Measurements from ENCODE around the gene YPEL1. TPM values are rescaled to one million over a fixed set of nuclear protein-coding genes. Genes with fewer than 3 reads are reported as not detected.

Gene YPEL1
- total and polyA plus RNA-seq, 2 of the 8 experiments (the other 6 are each of a cell fraction or from before 2014, with no cell fraction given), result 6.0 to 6.7 TPM

- Histone ChIP-seq H3K79me1 (ENCODE audit: low read depth, low read length) (no peaks in the 10 kb centered on the region), H2BK12ac (ENCODE audit: low read depth, low read length) (no peak overlapping the region), H3K4me2 (ENCODE audit: insufficient read depth in 1 of 2, low read depth in 2 of 2, low read length in 2 of 2) (no peak overlapping the region), H3K56ac (replicated peaks; ENCODE audit: insufficient read length, low read depth, low read length) (no peak overlapping the region), H3K9ac (replicated peaks in 1 of 4; ENCODE audit: extremely low read depth in 1 of 4, low read depth in 3 of 4, low read length in 3 of 4) (no peak overlapping the region), H4K20me1 (replicated peaks in 1 of 2; ENCODE audit: control insufficient read depth in 1 of 2, insufficient read depth in 2 of 2, low read length in 2 of 2) (no peaks in the 10 kb centered on the region), H2BK20ac (ENCODE audit: low read length) (no peak overlapping the region), H3K23ac (ENCODE audit: insufficient read length) (no peak overlapping the region), H3K4me1 (replicated peaks in 1 of 4; ENCODE audit: control insufficient read depth in 3 of 4, insufficient read depth in 4 of 4, low read length in 3 of 4) (no peaks in the 10 kb centered on the region), H3K27me3 (replicated peaks in 1 of 4; ENCODE audit: control insufficient read depth in 3 of 4, extremely low read depth in 1 of 4, insufficient read depth in 3 of 4, low read length in 3 of 4) (no peaks in the 10 kb centered on the region), H3K4ac (replicated peaks; ENCODE audit: insufficient read length, low read depth, low read length) (no peak overlapping the region), H4K8ac (ENCODE audit: extremely low read depth, insufficient read depth, low read length) (no peak overlapping the region), H3K79me2 (ENCODE audit: control insufficient read depth in 1 of 2, insufficient read depth in 2 of 2, low read length in 2 of 2) (no peaks in the 10 kb centered on the region), H3K4me3 (ENCODE audit: extremely low read depth in 1 of 4, insufficient read depth in 2 of 4, low read depth in 3 of 4, low read length in 4 of 4) (no peak overlapping the region), H2BK15ac (ENCODE audit: low read length) (no peak overlapping the region), H2AFZ (ENCODE audit: low read length) (no peak overlapping the region), H3K27ac (ENCODE audit: low read depth, low read length) (no peak overlapping the region), H3K14ac (ENCODE audit: insufficient read length) (no peak overlapping the region), H2BK5ac (ENCODE audit: low read depth, low read length) (no peak overlapping the region), H2AK5ac (ENCODE audit: low read depth, low read length) (no peak overlapping the region), H3K9me3 (ENCODE audit: insufficient read depth in 2 of 2, low read depth in 1 of 2, low read length in 1 of 2) (peaks cover 0 to 12% of the 10 kb centered on the region in 2 experiments; a peak in 1 of 4 replicates), H3K18ac (ENCODE audit: extremely low read depth, low read length) (no peak overlapping the region), H3K23me2 (ENCODE audit: low read depth, low read length) (no peaks in the 10 kb centered on the region), H4K5ac (ENCODE audit: insufficient read length, low read depth, low read length) (no peak overlapping the region), H2BK120ac (replicated peaks; ENCODE audit: low read depth, low read length) (no peak overlapping the region), H3K36me3 (ENCODE audit: control insufficient read depth in 2 of 4, insufficient read depth in 4 of 4, low read length in 3 of 4) (peaks cover 11 to 21% (median 17%) of the 10 kb centered on the region in 4 experiments; a peak in 6 of 8 replicates), H4K91ac (replicated peaks; ENCODE audit: insufficient read length, low read length) (no peak overlapping the region)
- FAIRE-seq (no peak), DNase-seq (ENCODE audit: low read depth in 1 of 2, low spot score in 2 of 2) (no peak)
- POLR2A ChIA-PET (ENCODE audit: partially characterized antibody), result interaction anchor here (1.1 to 1.6 kb wide), 2 partner anchors 13 to 45 kb away, joined by 3 to 4 read pairs; no protein-coding TSS in a partner anchor
- 92% methylated on average over 12 of the region's 12 CpGs; no CpG with 5 or more reads in 1 of the 2 experiments for WGBS, 2 experiments (ENCODE audit: extremely low coverage in 1 of 2, insufficient coverage in 1 of 2, insufficient read length in 1 of 2, insufficient replicate concordance in 2 of 2, low coverage in 1 of 2, low lambda C conversion rate in 2 of 2, missing lambda C conversion rate in 1 of 2)
- TF ChIP-seq POLR2AphosphoS5 (IDR thresholded peaks at IDR 0.05; ENCODE audit: low read depth, low read length) (peak; percentile 30; the same call in 1 of the 2 replicates), GTF2F1 (IDR thresholded peaks at IDR 0.05; ENCODE audit: borderline replicate concordance, low read depth, low read length) (no peak), RAD21 (IDR thresholded peaks at IDR 0.05 in 1 of 2, conservative IDR thresholded peaks at IDR 0.05 in 1 of 2; ENCODE audit: low read depth in 2 of 2, low read length in 2 of 2) (peak in 1 of 2 experiments; percentile 32; a peak in 2 of 4 replicates)
- TF ChIP-seq, protein P1, sequence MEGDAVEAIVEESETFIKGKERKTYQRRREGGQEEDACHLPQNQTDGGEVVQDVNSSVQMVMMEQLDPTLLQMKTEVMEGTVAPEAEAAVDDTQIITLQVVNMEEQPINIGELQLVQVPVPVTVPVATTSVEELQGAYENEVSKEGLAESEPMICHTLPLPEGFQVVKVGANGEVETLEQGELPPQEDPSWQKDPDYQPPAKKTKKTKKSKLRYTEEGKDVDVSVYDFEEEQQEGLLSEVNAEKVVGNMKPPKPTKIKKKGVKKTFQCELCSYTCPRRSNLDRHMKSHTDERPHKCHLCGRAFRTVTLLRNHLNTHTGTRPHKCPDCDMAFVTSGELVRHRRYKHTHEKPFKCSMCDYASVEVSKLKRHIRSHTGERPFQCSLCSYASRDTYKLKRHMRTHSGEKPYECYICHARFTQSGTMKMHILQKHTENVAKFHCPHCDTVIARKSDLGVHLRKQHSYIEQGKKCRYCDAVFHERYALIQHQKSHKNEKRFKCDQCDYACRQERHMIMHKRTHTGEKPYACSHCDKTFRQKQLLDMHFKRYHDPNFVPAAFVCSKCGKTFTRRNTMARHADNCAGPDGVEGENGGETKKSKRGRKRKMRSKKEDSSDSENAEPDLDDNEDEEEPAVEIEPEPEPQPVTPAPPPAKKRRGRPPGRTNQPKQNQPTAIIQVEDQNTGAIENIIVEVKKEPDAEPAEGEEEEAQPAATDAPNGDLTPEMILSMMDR (IDR thresholded peaks at IDR 0.05; ENCODE audit: control extremely low read depth in 1 of 3, insufficient read depth in 1 of 3, low read depth in 1 of 3, low read length in 3 of 3), result peak in 1 of 3 experiments; percentile 3; a peak in 1 of 4 replicates
- CTCF ChIA-PET (ENCODE audit: partially characterized antibody), result no interaction called here
Observed at GRCh38 chr22:21673534-21674321, 61.9 kb downstream of the YPEL1 start.

Data from H1 (cell line).